Heart left ventricle (tissue), 16 donors: Measurements from ENCODE around the gene RGS9. TPM values are rescaled to one million over a fixed set of nuclear protein-coding genes. Genes with fewer than 3 reads are reported as not detected.
"Not testable (repeated sequence)": the region's sequence is repeated elsewhere in the genome, so short reads cannot be mapped to it uniquely, and the experiment has no call there.

Experiments used
- ATAC-seq, 4 donors: fragments of 200-7000 bp; cut with Tn5 transposase; one replicate each; pipeline ENCODE4 v1.9.1; 2020 to 2022; ENCODE audit warnings: moderate library complexity in 4 of 4, mild to moderate bottlenecking in 3 of 4, moderate number of reproducible peaks in 1 of 4
- DNase-seq, 5 donors: peaks; one replicate each; pipeline ENCODE4 v3.0.0-alpha.2; 2020
- H3K27ac ChIP-seq, 12 donors: fragments of 200-600 bp; sonication (generic) in 4 of 12; one replicate each; pipeline versions ENCODE4 v1.5.0 to v1.8.0; 2016 to 2022; ENCODE audit warnings: mild to moderate bottlenecking in 2 of 12
- H3K27me3 ChIP-seq, 9 donors: fragments of 200-600 bp; sonication (generic) in 2 of 9; one replicate each; pipeline versions ENCODE4 v1.5.1 to v1.8.0; 2016 to 2022; ENCODE audit warnings: mild to moderate bottlenecking in 3 of 9
- H3K36me3 ChIP-seq, 9 donors: fragments of 200-600 bp; sonication (generic) in 2 of 9; one replicate each; pipeline versions ENCODE4 v1.5.0 to v1.8.0; 2018 to 2022; ENCODE audit warnings: mild to moderate bottlenecking in 2 of 9
- H3K4me1 ChIP-seq, 12 donors: fragments of 200-600 bp; sonication (generic) in 4 of 12; one replicate each; pipeline versions ENCODE4 v1.5.0 to v1.8.0; 2016 to 2022; ENCODE audit warnings: mild to moderate bottlenecking in 3 of 12
- H3K4me3 ChIP-seq, 12 donors: fragments of 200-600 bp; sonication (generic) in 4 of 12; one replicate each; pipeline versions ENCODE4 v1.5.0 to v1.8.0; 2017 to 2022; ENCODE audit warnings: mild to moderate bottlenecking in 9 of 12, moderate library complexity in 4 of 12
- H3K9me3 ChIP-seq, 12 donors: fragments of 200-600 bp; sonication (generic) in 4 of 12; one replicate each; pipeline versions ENCODE4 v1.5.0 to v1.8.0; 2016 to 2022; ENCODE audit warnings: mild to moderate bottlenecking in 1 of 12
- CTCF ChIP-seq, 12 donors: fragments of 200-600 bp; sonication (generic) in 4 of 12; IDR thresholded peaks; one replicate each; pipeline versions ENCODE4 v1.5.0 to v1.8.0; 2018 to 2022; ENCODE audit warnings: antibody characterized with exemption in 12 of 12, mild to moderate bottlenecking in 5 of 12
- POLR2A ChIP-seq, 2 donors: fragments of 450-650 bp; IDR thresholded peaks; one replicate each; pipeline ENCODE4 v1.6.1; 2017; ENCODE audit warnings: antibody characterized with exemption in 2 of 2, mild to moderate bottlenecking in 2 of 2, moderate library complexity in 2 of 2
- WGBS, 4 donors: extraction: QIAGEN DNeasy Blood & Tissue Kit in 2 of 4; methylation state at CpG; one replicate each; pipeline versions ENCODE4 v1.1.5 to v1.1.7; 2013 to 2018; 5-methylcytosine and 5-hydroxymethylcytosine counted together
- intact Hi-C, 10 donors: fragments of 100-400 bp; cut with DNase I; formaldehyde crosslinking; loops; one replicate each; pipeline versions ENCODE4 v1.11.1 to v1.14.2; 2022
- polyA plus RNA-seq, 2 donors: library from polyadenylated mRNA; stranded (reverse); fragments of 200-250 nt; gene quantifications; one replicate each; pipeline ENCODE4 v1.2.3, GENCODE V29; 2013
- total RNA-seq, 9 donors: library from RNA; depleted of rRNA in 2 of 9; stranded (reverse); fragments of >200 nt in 2 of 9; fragmentation: NEBNext Ultra II Directional in 3 of 9; extraction: Animal tissue kit (Norgen Biotek cat#: 25700) in 3 of 9; gene quantifications; one replicate each; pipeline versions ENCODE4 v1.1.0 to v1.2.4, GENCODE V29; 2016 to 2023
- donor health status: ischemic (EF 13 %, LVEDD 7.1; RV severe dilation, severe dysfunction).
- donor health status: healthy with polysubstance abuse.
- donor health status: DM: no; HTN: yes; CAD: no.
- donor health status: DM: no; HTN: no; CAD: no.
- donor health status: ischemic (EF 25% LVEDD 6.9; RV normal size, moderate dysfunction).
- donor health status: ischemic (EF 25% LVEDD 5.7; RV mildly dilated, moderate dysfunction).
- donor health status: healthy.
- donor health status: DM: yes; HTN: yes; CAD: no.
- donor health status: ischemic (EF 35%, LVEDD 5.7; RV mildly dilated, moderate dysfunction).
- donor health status: nonischemic (EF 11% LVEDD 7.7; RV severe dilation, severe dysfunction).
- donor health status: DM: yes; HTN: yes; CAD: no.
- donor health status: PGD.
- donor health status: ischemic (EF 29% LVEDD 5.4; RV normal size, mild dysfunction).
- donor health status: nonischemic (EF 23%, LVEDD 6.1; RV moderate dilation, normal function).

Gene RGS9
- total and polyA plus RNA-seq, 11 donors: 0.68 to 5.1 (median 1.4) TPM

- DNase-seq: no peak
- intact Hi-C loops: no loop called here
- TF ChIP-seq POLR2A (IDR thresholded peaks at IDR 0.05) (no peak), CTCF (IDR thresholded peaks at IDR 0.05) (no peak)
- Histone ChIP-seq H3K9me3 (no peaks in the 10 kb centered on the region), H3K4me1 (no peaks in the 10 kb centered on the region), H3K27me3 (no peaks in the 10 kb centered on the region), H3K27ac (no peak overlapping the region), H3K4me3 (no peak overlapping the region), H3K36me3 (no peaks in the 10 kb centered on the region)
- no peak for ATAC-seq
Observed at GRCh38 chr17:65205655-65206054, 68.5 kb downstream of the RGS9 start.

- H3K4me3 ChIP-seq, H3K9me3 ChIP-seq, H3K27ac ChIP-seq, ATAC-seq, H3K27me3 ChIP-seq, intact Hi-C loops, H3K4me1 ChIP-seq, H3K36me3 ChIP-seq, DNase-seq: not testable (repeated sequence)
- 45 to 73% (median 60%) methylated on average over 1 of the region's 1 CpG for WGBS, 4 donors
Observed at GRCh38 chr17:65207448-65207847, 70.3 kb downstream of the RGS9 start.

GRCh38 chr17:65208717-65209116 is 71.5 kb downstream of the RGS9 start:
- no peaks in the 10 kb centered on the region for H3K4me1 ChIP-seq
- 54 to 67% (median 60%) methylated on average over 1 of the region's 1 CpG for WGBS, 4 donors
- no peak overlapping the region for H3K27ac ChIP-seq
- intact Hi-C loops: no loop called here
- no peak for TF ChIP-seq CTCF (IDR thresholded peaks at IDR 0.05)
- no peak for TF ChIP-seq POLR2A (IDR thresholded peaks at IDR 0.05)
- DNase-seq (no peak), ATAC-seq (no peak)
- H3K9me3 ChIP-seq: no peaks in the 10 kb centered on the region
- H3K27me3 ChIP-seq: peaks cover 0 to 2% (median 0%) of the 10 kb centered on the region in 9 donors
- no peaks in the 10 kb centered on the region for H3K36me3 ChIP-seq
- no peak overlapping the region for H3K4me3 ChIP-seq

DNA sequence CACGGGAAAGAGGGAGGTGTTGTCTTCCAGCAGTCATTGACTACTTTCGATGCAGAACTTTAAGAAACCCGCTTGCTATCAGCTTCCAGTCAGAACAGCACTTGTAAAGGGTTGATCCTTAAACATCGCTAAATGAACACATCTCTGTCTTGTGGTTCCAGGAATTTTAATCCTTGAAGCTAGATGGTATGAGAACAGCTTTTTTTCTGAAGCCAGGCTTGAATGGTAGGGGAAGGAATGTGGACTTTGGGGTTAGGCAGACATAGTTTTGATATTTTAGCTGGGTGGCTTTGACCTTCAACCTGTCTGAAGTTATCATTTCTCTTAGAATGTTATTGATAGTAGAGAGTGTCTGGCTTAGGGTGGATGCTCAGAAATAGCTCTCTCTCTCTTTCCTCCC is 81.1 kb downstream of the RGS9 start:
- intact Hi-C loops: no loop called here
- no peak for ATAC-seq
- H3K4me3 ChIP-seq: no peak overlapping the region

More for the DNA sequence above, 81.1 kb downstream of the RGS9 start:
- 62 to 71% (median 64%) methylated on average over 4 of the region's 4 CpGs for WGBS, 4 donors
- H3K9me3 ChIP-seq: no peaks in the 10 kb centered on the region
- no peaks in the 10 kb centered on the region for H3K36me3 ChIP-seq
- no peak for DNase-seq
- no peaks in the 10 kb centered on the region for H3K4me1 ChIP-seq
- TF ChIP-seq POLR2A (IDR thresholded peaks at IDR 0.05): no peak
- TF ChIP-seq CTCF (IDR thresholded peaks at IDR 0.05): no peak
- peaks cover 0 to 32% (median 4%) of the 10 kb centered on the region in 9 donors for H3K27me3 ChIP-seq
- no peak overlapping the region for H3K27ac ChIP-seq
